Liver (tissue), 9 donors: Measurements from ENCODE around the gene GADD45GIP1. TPM values are rescaled to one million over a fixed set of nuclear protein-coding genes. Genes with fewer than 3 reads are reported as not detected.

Experiments used
- DNase-seq: peaks from one replicate; pipeline ENCODE4 v3.0.0-alpha.2; 2017; ENCODE audit warnings: low spot score
- H3K27ac ChIP-seq, 2 donors: one replicate each; pipeline ENCODE4 v1.7.0; 2013; ENCODE audit warnings: inconsistent platforms in 2 of 2, low read length in 2 of 2, control low read depth in 1 of 2, low read depth in 1 of 2, mild to moderate bottlenecking in 1 of 2
- H3K27me3 ChIP-seq, 4 donors: one replicate each; pipeline versions ENCODE4 v1.6.1 to v1.7.0; 2013; ENCODE audit warnings: low read length in 3 of 4, inconsistent platforms in 1 of 4, mild to moderate bottlenecking in 1 of 4, moderate library complexity in 1 of 4; ENCODE audit not compliant: control insufficient read depth in 4 of 4, insufficient read depth in 4 of 4
- H3K36me3 ChIP-seq, 4 donors: one replicate each; pipeline versions ENCODE4 v1.6.1 to v1.7.0; 2013; ENCODE audit warnings: low read length in 3 of 4, mild to moderate bottlenecking in 3 of 4, low read depth in 1 of 4, moderate library complexity in 1 of 4; ENCODE audit not compliant: control insufficient read depth in 4 of 4, insufficient read depth in 3 of 4
- H3K4me1 ChIP-seq, 4 donors: one replicate each; pipeline versions ENCODE4 v1.6.1 to v1.7.0; 2013; ENCODE audit warnings: low read length in 3 of 4, mild to moderate bottlenecking in 3 of 4, moderate library complexity in 1 of 4; ENCODE audit not compliant: control insufficient read depth in 4 of 4, insufficient read depth in 4 of 4
- H3K4me3 ChIP-seq, 3 donors: one replicate each; pipeline versions ENCODE4 v1.6.1 to v1.7.0; 2013; ENCODE audit warnings: low read length in 3 of 3, control low read depth in 1 of 3, low read depth in 1 of 3, mild to moderate bottlenecking in 1 of 3
- H3K9ac ChIP-seq, 2 donors: one replicate each; pipeline ENCODE4 v1.7.0; 2013; ENCODE audit warnings: low read length in 2 of 2, mild to moderate bottlenecking in 2 of 2, moderate library complexity in 2 of 2, control low read depth in 1 of 2, low read depth in 1 of 2
- H3K9me3 ChIP-seq, 4 donors: one replicate each; pipeline versions ENCODE4 v1.6.1 to v1.7.0; 2013; ENCODE audit warnings: low read length in 3 of 4; ENCODE audit not compliant: control insufficient read depth in 4 of 4
- ATF3 ChIP-seq: IDR thresholded peaks from 2 replicates; pipeline ENCODE4 v1.6.1; 2016; ENCODE audit warnings: antibody characterized with exemption
- CTCF ChIP-seq: fragments of 150-350 bp; IDR thresholded peaks from 2 replicates; pipeline ENCODE4 v1.5.1; 2017; ENCODE audit warnings: improper control_type of control experiment, low read depth, low read length; ENCODE audit not compliant: missing input control
- EGR1 ChIP-seq, 2 donors: IDR thresholded peaks; 2 replicates each; pipeline ENCODE4 v1.6.1; 2016 to 2018; ENCODE audit warnings: antibody characterized with exemption in 2 of 2, low read depth in 2 of 2
- FOXA1 ChIP-seq: IDR thresholded peaks from 2 replicates; pipeline ENCODE4 v1.6.1; 2016; ENCODE audit warnings: antibody characterized with exemption
- GABPA ChIP-seq, 2 donors: IDR thresholded peaks in 1 of 2; conservative IDR thresholded peaks in 1 of 2; 2 replicates each; pipeline ENCODE4 v1.6.1; 2016; ENCODE audit warnings: antibody characterized with exemption in 2 of 2, mild to moderate bottlenecking in 1 of 2, moderate library complexity in 1 of 2
- HNF4A ChIP-seq, 2 donors: conservative IDR thresholded peaks; 2 replicates each; pipeline ENCODE4 v1.6.1; 2016; ENCODE audit warnings: antibody characterized with exemption in 2 of 2, mild to moderate bottlenecking in 2 of 2
- HNF4G ChIP-seq: IDR thresholded peaks from 2 replicates; pipeline ENCODE4 v1.6.1; 2016; ENCODE audit warnings: antibody characterized with exemption
- JUND ChIP-seq, 2 donors: IDR thresholded peaks; 2 replicates each; pipeline ENCODE4 v1.6.1; 2016; ENCODE audit warnings: antibody characterized with exemption in 2 of 2
- MAX ChIP-seq: IDR thresholded peaks from 2 replicates; pipeline ENCODE4 v1.6.1; 2016; ENCODE audit warnings: antibody characterized with exemption
- RAD21 ChIP-seq, 2 donors: IDR thresholded peaks; 2 replicates each; pipeline ENCODE4 v1.6.1; 2016; ENCODE audit warnings: antibody characterized with exemption in 2 of 2, mild to moderate bottlenecking in 2 of 2
- REST ChIP-seq: IDR thresholded peaks from 2 replicates; pipeline ENCODE4 v1.6.1; 2016; ENCODE audit warnings: antibody characterized with exemption, mild to moderate bottlenecking
- YY1 ChIP-seq: IDR thresholded peaks from 2 replicates; pipeline ENCODE4 v1.6.1; 2016; ENCODE audit warnings: antibody characterized with exemption, mild to moderate bottlenecking
- ZBTB33 ChIP-seq: IDR thresholded peaks from 2 replicates; pipeline ENCODE4 v1.6.1; 2016; ENCODE audit warnings: antibody characterized with exemption
- WGBS: extraction: QIAGEN DNeasy Blood & Tissue Kit; methylation state at CpG from one replicate; pipeline ENCODE4 v1.1.7; 2013; 5-methylcytosine and 5-hydroxymethylcytosine counted together
- polyA plus RNA-seq, 2 donors: library from polyadenylated mRNA; stranded (reverse) in 1 of 2; unstranded in 1 of 2; fragments of 200-250 nt in 1 of 2; fragments of >200 nt in 1 of 2; fragmentation: Nextera tagmentation in 1 of 2; extraction: Ambion mirVana in 1 of 2; gene quantifications; one replicate each; pipeline versions ENCODE4 v1.2.1 to v1.2.3, GENCODE V29; 2013 to 2015
- total RNA-seq, 2 donors: library from RNA; depleted of rRNA; stranded (reverse); fragments of >200 nt; gene quantifications; one replicate each; pipeline ENCODE4 v1.2.3, GENCODE V29; 2014
- donor health status: healthy.
- donor health status: healthy.
- donor health status: healthy.
- donor health status: healthy.
- donor health status: healthy.

GADD45GIP1 gene
- total and polyA plus RNA-seq, 4 donors = 8.4 to 54.2 (median 22.9) TPM

GRCh38 chr19:12945479-12946091 is 11.4 kb downstream of the GADD45GIP1 start, which contains the start of gene RAD23A:
RAD23A (plus strand) TSS chr19:12945862; CDS start chr19:12945949, 87 bp downstream.
- TF ChIP-seq JUND (IDR thresholded peaks at IDR 0.05) (peak in 1 of 2 donors; percentile 25), GABPA (IDR thresholded peaks at IDR 0.05 in 1 of 2, conservative IDR thresholded peaks at IDR 0.05 in 1 of 2) (peak in 1 of 2 donors; percentile 88), FOXA1 (no peak), YY1 (peak; percentile 95), MAX (peak; percentile 57)
- Histone ChIP-seq H3K27me3 (no peaks in the 10 kb centered on the region), H3K36me3 (peaks cover 18 to 54% (median 50%) of the 10 kb centered on the region in 4 donors), H3K9me3 (no peaks in the 10 kb centered on the region), H3K4me1 (peaks cover 4 to 38% (median 22%) of the 10 kb centered on the region in 4 donors), H3K4me3 (peak within 1 kb of the TSS; percentile 67 to 92 (median 77)), H3K27ac (peak within 1 kb of the TSS; percentile 67 to 85), H3K9ac (peak within 1 kb of the TSS; percentile 36 to 91)
- WGBS = under 1% methylated on average over 62 of the region's 62 CpGs
- DNase-seq = peak; percentile 98

GRCh38 chr19:12944104-12944674 is 12.8 kb downstream of the GADD45GIP1 start:
- no peak overlapping the region for H3K4me3 ChIP-seq
- WGBS = 86% methylated on average over 2 of the region's 2 CpGs
- H3K27ac ChIP-seq = no peak overlapping the region
- peaks cover 24 to 52% (median 52%) of the 10 kb centered on the region in 4 donors for H3K36me3 ChIP-seq
- TF ChIP-seq HNF4G = no peak
- no peak for TF ChIP-seq FOXA1
- TF ChIP-seq REST = no peak
- TF ChIP-seq HNF4A (conservative IDR thresholded peaks at IDR 0.05) = no peak
- H3K27me3 ChIP-seq = no peaks in the 10 kb centered on the region
- H3K9ac ChIP-seq = no peak overlapping the region
- H3K4me1 ChIP-seq = peaks cover 9 to 50% (median 34%) of the 10 kb centered on the region in 4 donors
- no peak for DNase-seq
- H3K9me3 ChIP-seq = no peaks in the 10 kb centered on the region

GRCh38 chr19:12943437-12944044 is 13.5 kb downstream of the GADD45GIP1 start:
- no peak for DNase-seq
- no peaks in the 10 kb centered on the region for H3K9me3 ChIP-seq
- H3K27ac ChIP-seq = no peak overlapping the region
- H3K36me3 ChIP-seq = peaks cover 19 to 46% (median 45%) of the 10 kb centered on the region in 4 donors
- no peak overlapping the region for H3K4me3 ChIP-seq
- no peak overlapping the region for H3K9ac ChIP-seq
- WGBS = 85% methylated on average over 18 of the region's 18 CpGs
- H3K4me1 ChIP-seq = peaks cover 9 to 50% (median 35%) of the 10 kb centered on the region in 4 donors
- no peaks in the 10 kb centered on the region for H3K27me3 ChIP-seq
- TF ChIP-seq JUND (IDR thresholded peaks at IDR 0.05) = no peak
- no peak for TF ChIP-seq FOXA1
- no peak for TF ChIP-seq ZBTB33
- no peak for TF ChIP-seq RAD21 (IDR thresholded peaks at IDR 0.05)
- TF ChIP-seq MAX = no peak
- no peak for TF ChIP-seq EGR1 (IDR thresholded peaks at IDR 0.05; ENCODE audit: low read depth in 2 of 2)
- no peak for TF ChIP-seq HNF4G
- TF ChIP-seq GABPA (IDR thresholded peaks at IDR 0.05 in 1 of 2, conservative IDR thresholded peaks at IDR 0.05 in 1 of 2) = no peak
- no peak for TF ChIP-seq ATF3
- no peak for TF ChIP-seq CTCF
- no peak for TF ChIP-seq HNF4A (conservative IDR thresholded peaks at IDR 0.05)
